Ovary (tissue), 3 donors: ENCODE data around the gene MGAT4B.

Experiments
- EP300 ChIP-seq: sonication (generic); formaldehyde crosslinking; IDR thresholded peaks from one replicate; pipeline ENCODE4 v1.6.1; 2017; ENCODE audit warnings: antibody characterized with exemption
- POLR2A ChIP-seq: fragments of 450-650 bp; IDR thresholded peaks from one replicate; pipeline ENCODE4 v1.6.1; 2017; ENCODE audit warnings: antibody characterized with exemption, mild to moderate bottlenecking, moderate library complexity
- TF ChIP-seq, protein P1 (sequence below), 3 donors: fragments of 450-650 bp in 2 of 3; fragments of 200-600 bp in 1 of 3; IDR thresholded peaks; one replicate each; pipeline versions ENCODE4 v1.5.1 to v1.8.0; 2016 to 2022; ENCODE audit warnings: antibody characterized with exemption in 3 of 3, mild to moderate bottlenecking in 1 of 3
- donor health status: DM: no; HTN: no; CAD: no.

DNA sequence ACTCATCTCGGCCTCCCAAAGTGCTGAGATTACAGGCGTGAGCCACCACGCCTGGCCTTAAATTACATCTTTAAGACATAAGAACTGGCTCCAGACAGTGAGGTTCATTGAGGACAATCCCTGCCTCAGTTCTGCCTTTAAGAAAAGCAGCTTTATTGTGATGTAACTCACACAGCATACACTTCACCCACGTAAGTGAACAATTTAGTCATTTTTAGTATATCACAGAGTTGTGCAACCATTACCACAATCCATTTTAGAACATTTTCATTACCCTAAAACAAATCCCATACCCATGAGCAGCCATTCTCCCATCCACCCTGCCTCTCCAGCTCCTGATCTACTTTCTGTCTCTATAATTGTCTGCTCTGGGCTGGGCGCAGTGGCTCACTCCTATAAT, 36.9 kb downstream of the MGAT4B start:
- no peak for TF ChIP-seq POLR2A
- TF ChIP-seq EP300: no peak
- TF ChIP-seq, protein P1, sequence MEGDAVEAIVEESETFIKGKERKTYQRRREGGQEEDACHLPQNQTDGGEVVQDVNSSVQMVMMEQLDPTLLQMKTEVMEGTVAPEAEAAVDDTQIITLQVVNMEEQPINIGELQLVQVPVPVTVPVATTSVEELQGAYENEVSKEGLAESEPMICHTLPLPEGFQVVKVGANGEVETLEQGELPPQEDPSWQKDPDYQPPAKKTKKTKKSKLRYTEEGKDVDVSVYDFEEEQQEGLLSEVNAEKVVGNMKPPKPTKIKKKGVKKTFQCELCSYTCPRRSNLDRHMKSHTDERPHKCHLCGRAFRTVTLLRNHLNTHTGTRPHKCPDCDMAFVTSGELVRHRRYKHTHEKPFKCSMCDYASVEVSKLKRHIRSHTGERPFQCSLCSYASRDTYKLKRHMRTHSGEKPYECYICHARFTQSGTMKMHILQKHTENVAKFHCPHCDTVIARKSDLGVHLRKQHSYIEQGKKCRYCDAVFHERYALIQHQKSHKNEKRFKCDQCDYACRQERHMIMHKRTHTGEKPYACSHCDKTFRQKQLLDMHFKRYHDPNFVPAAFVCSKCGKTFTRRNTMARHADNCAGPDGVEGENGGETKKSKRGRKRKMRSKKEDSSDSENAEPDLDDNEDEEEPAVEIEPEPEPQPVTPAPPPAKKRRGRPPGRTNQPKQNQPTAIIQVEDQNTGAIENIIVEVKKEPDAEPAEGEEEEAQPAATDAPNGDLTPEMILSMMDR (IDR thresholded peaks at IDR 0.05): no peak
